Loucy (cell line): Measurements from ENCODE around the gene TMEM86B.

Experiments used
- H2AFZ ChIP-seq: fragments of 200-600 bp; sonication (generic); 2 replicates; pipeline ENCODE4 v1.6.0; 2016; ENCODE audit warnings: antibody characterized with exemption, mild to moderate bottlenecking, low read length, moderate library complexity
- H3F3A ChIP-seq: fragments of 200-600 bp; 2 replicates; pipeline ENCODE4 v1.6.0; 2016; ENCODE audit warnings: antibody characterized with exemption, low read depth, mild to moderate bottlenecking
- H3K27me3 ChIP-seq: fragments of 200-600 bp; sonication (generic); 2 replicates; pipeline ENCODE4 v1.6.1; 2014; ENCODE audit warnings: low read length, mild to moderate bottlenecking; ENCODE audit not compliant: insufficient read depth, poor library complexity, severe bottlenecking
- H3K36me3 ChIP-seq: fragments of 200-600 bp; sonication (generic); 2 replicates; pipeline ENCODE4 v1.6.1; 2016; ENCODE audit warnings: low read length; ENCODE audit not compliant: insufficient read depth
- H3K4me1 ChIP-seq: fragments of 200-600 bp; sonication (generic); 2 replicates; pipeline ENCODE4 v1.5.1; 2014; ENCODE audit warnings: low read length, mild to moderate bottlenecking; ENCODE audit not compliant: insufficient read depth, poor library complexity, severe bottlenecking
- H3K4me2 ChIP-seq: fragments of 200-600 bp; sonication (generic); 2 replicates; pipeline ENCODE4 v1.6.0; 2014; ENCODE audit warnings: antibody characterized with exemption, low read length, low read depth, mild to moderate bottlenecking; ENCODE audit not compliant: poor library complexity, severe bottlenecking
- H3K4me3 ChIP-seq: fragments of 200-600 bp; sonication (generic); 2 replicates; pipeline ENCODE4 v1.5.1; 2014; ENCODE audit warnings: low read length, mild to moderate bottlenecking, mixed read lengths; ENCODE audit not compliant: poor library complexity, severe bottlenecking
- H3K79me2 ChIP-seq: fragments of 200-600 bp; sonication (generic); 2 replicates; pipeline ENCODE4 v1.6.1; 2014; ENCODE audit warnings: low read length; ENCODE audit not compliant: insufficient read depth
- H3K9ac ChIP-seq: fragments of 200-600 bp; sonication (generic); 2 replicates; pipeline ENCODE4 v1.6.0; 2014; ENCODE audit warnings: mild to moderate bottlenecking, low read depth, low read length, moderate library complexity; ENCODE audit not compliant: poor library complexity, severe bottlenecking
- H3K9me2 ChIP-seq: fragments of 200-600 bp; sonication (generic); replicated peaks from 2 replicates; pipeline ENCODE4 v1.6.1; 2016; ENCODE audit warnings: low read depth, low read length, mixed read lengths
- H3K9me3 ChIP-seq: fragments of 200-600 bp; sonication (generic); 2 replicates; pipeline ENCODE4 v1.6.1; 2014; ENCODE audit warnings: mild to moderate bottlenecking, antibody characterized with exemption, low read length, low read depth; ENCODE audit not compliant: insufficient read depth
- H4K20me1 ChIP-seq: fragments of 200-600 bp; sonication (generic); 2 replicates; pipeline ENCODE4 v1.6.0; 2014; ENCODE audit warnings: antibody characterized with exemption, low read length, mild to moderate bottlenecking; ENCODE audit not compliant: insufficient read depth, poor library complexity, severe bottlenecking
- CTCF ChIP-seq: fragments of 200-600 bp; sonication (generic); conservative IDR thresholded peaks from 2 replicates; pipeline ENCODE4 v1.5.1; 2014; ENCODE audit warnings: mild to moderate bottlenecking, antibody characterized with exemption, low read length
- EZH2phosphoT487 ChIP-seq: fragments of 200-600 bp; IDR thresholded peaks from 2 replicates; pipeline ENCODE4 v1.6.1; 2018; ENCODE audit warnings: antibody characterized with exemption, mild to moderate bottlenecking, moderate library complexity, borderline replicate concordance

Gene TMEM86B

DNA sequence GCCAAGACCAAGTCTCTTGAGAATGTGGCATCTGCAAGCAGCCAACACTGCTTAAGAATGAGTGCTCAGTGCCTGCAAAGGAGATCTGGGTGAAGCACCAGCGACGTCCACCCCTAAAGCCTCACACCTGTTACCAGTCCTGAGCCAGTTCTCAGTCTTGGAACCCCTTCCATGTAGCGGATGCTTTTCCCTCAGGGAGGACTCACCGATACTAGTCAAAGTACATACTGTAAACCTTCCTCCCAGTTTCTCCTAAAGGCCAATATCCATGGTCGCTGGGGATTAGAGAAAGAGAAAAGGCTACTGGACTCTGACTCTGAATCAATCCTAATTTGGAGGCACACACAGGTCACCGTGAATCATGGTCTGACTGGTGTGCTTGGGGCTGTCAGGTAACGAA is 15.0 kb downstream of the TMEM86B start:
- H4K20me1 ChIP-seq = peaks cover 3% of the 10 kb centered on the region
- no peak overlapping the region for H2AFZ ChIP-seq
- no peaks in the 10 kb centered on the region; the same call in 1 of the 2 replicates for H3K9me3 ChIP-seq
- H3K9me2 ChIP-seq = no peaks in the 10 kb centered on the region
- H3F3A ChIP-seq = no peaks in the 10 kb centered on the region
- H3K27me3 ChIP-seq = no peaks in the 10 kb centered on the region
- no peaks in the 10 kb centered on the region for H3K36me3 ChIP-seq
- H3K4me3 ChIP-seq = no peak overlapping the region
- no peak overlapping the region for H3K9ac ChIP-seq
- peaks cover 3% of the 10 kb centered on the region for H3K4me1 ChIP-seq
- H3K79me2 ChIP-seq = no peaks in the 10 kb centered on the region
- no peak overlapping the region for H3K4me2 ChIP-seq
- TF ChIP-seq CTCF = no peak
- TF ChIP-seq EZH2phosphoT487 = no peak

DNA sequence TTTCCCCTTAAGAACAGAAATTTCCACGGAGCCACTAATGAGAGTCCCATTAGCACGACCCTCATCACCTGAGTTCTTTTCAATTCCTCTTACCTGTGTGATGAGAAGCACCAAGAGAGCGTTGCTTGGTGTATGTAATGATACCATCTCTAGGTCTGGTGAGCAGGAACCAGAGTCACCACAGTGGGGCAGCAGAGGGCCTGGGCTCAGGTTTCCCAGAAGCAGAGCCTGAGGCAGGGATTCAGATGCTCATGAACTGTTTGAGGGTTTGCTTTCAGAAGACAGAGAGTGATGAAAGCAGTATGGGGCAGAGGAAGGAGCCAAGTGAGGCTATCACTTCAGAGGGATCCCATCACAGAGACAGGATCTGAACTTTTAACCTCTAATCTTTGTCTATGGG is 16.1 kb downstream of the TMEM86B start:
- H4K20me1 ChIP-seq = peaks cover 3% of the 10 kb centered on the region
- no peak overlapping the region for H3K4me2 ChIP-seq
- H3K36me3 ChIP-seq = no peaks in the 10 kb centered on the region
- H3K9me3 ChIP-seq = no peaks in the 10 kb centered on the region; the same call in 1 of the 2 replicates
- H3K27me3 ChIP-seq = no peaks in the 10 kb centered on the region
- H2AFZ ChIP-seq = no peak overlapping the region
- no peak overlapping the region for H3K9ac ChIP-seq
- TF ChIP-seq CTCF (peak; percentile 60), EZH2phosphoT487 (no peak)
- no peaks in the 10 kb centered on the region for H3K9me2 ChIP-seq
- peaks cover 3% of the 10 kb centered on the region for H3K4me1 ChIP-seq
- H3K4me3 ChIP-seq = no peak overlapping the region
- H3K79me2 ChIP-seq = no peaks in the 10 kb centered on the region
- H3F3A ChIP-seq = no peaks in the 10 kb centered on the region

- Histone ChIP-seq H3K9ac (no peak overlapping the region), H3K79me2 (no peaks in the 10 kb centered on the region)
Observed at GRCh38 chr19:55209693-55210472, 18.7 kb downstream of the TMEM86B start.

More at GRCh38 chr19:55209693-55210472, 18.7 kb downstream of the TMEM86B start:
- Histone ChIP-seq H4K20me1 (no peaks in the 10 kb centered on the region), H3K36me3 (no peaks in the 10 kb centered on the region), H3K4me3 (no peak overlapping the region), H3K4me1 (peaks cover 2% of the 10 kb centered on the region), H3K9me3 (no peaks in the 10 kb centered on the region; the same call in 1 of the 2 replicates), H3K9me2 (no peaks in the 10 kb centered on the region), H3K4me2 (no peak overlapping the region), H3F3A (no peaks in the 10 kb centered on the region), H2AFZ (no peak overlapping the region), H3K27me3 (no peaks in the 10 kb centered on the region)
- TF ChIP-seq EZH2phosphoT487 = no peak
- TF ChIP-seq CTCF = no peak
